HEK293 (cell line): ENCODE data around the gene ZNF143.

ENCODE experiments used
- CTCF ChIA-PET: fragments of 350-600 bp; formaldehyde crosslinking; extraction: SDS; loops from one replicate; lab custom pipeline; 2021; ENCODE audit warnings: antibody characterized with exemption; lab: Yijun Ruan, JAX
- POLR2A ChIA-PET: fragments of 300-600 bp; formaldehyde crosslinking; extraction: SDS; loops from one replicate; lab custom pipeline; 2020; ENCODE audit warnings: antibody characterized with exemption, inconsistent platforms; lab: Yijun Ruan, JAX
- H3K27ac ChIP-seq: fragments of 200-500 bp; sonication (Bioruptor generic); 2 replicates; pipeline ENCODE4 v1.5.1; 2014; ENCODE audit warnings: low read depth, low read length, control low read depth, inconsistent platforms; ENCODE audit errors: extremely low read depth
- H3K36me3 ChIP-seq, 2 experiments: fragments of 200-500 bp in 1 of 2; sonication (Bioruptor generic) in 1 of 2; 1 replicate in 1 of 2; 2 replicates in 1 of 2; pipeline ENCODE4 v1.5.1; 2014 to 2017; ENCODE audit warnings: inconsistent platforms in 2 of 2, low read length in 2 of 2; ENCODE audit not compliant: control insufficient read depth in 2 of 2, insufficient read depth in 1 of 2
- H3K4me1 ChIP-seq: fragments of 200-500 bp; sonication (Bioruptor generic); 2 replicates; pipeline ENCODE4 v1.5.1; 2014; ENCODE audit warnings: mild to moderate bottlenecking, low read length, inconsistent platforms; ENCODE audit not compliant: control insufficient read depth, insufficient read depth
- H3K4me3 ChIP-seq: 2 replicates; pipeline ENCODE4 v1.5.1; 2011; ENCODE audit warnings: low read depth, mild to moderate bottlenecking, control low read depth, low read length, moderate library complexity
- H3K9me3 ChIP-seq: fragments of 200-500 bp; sonication (Bioruptor generic); 2 replicates; pipeline ENCODE4 v1.5.1; 2014; ENCODE audit warnings: low read depth, low read length, inconsistent platforms; ENCODE audit not compliant: control insufficient read depth, insufficient read depth
- MEIS1 ChIP-seq: sonication (generic); formaldehyde crosslinking; IDR thresholded peaks from 2 replicates; pipeline ENCODE4 v1.8.1; 2022; ENCODE audit warnings: missing genetic modification reagents, mild to moderate bottlenecking, borderline replicate concordance
- SETDB1 ChIP-seq: IDR thresholded peaks from one replicate; pipeline ENCODE4 v1.6.1; 2017; ENCODE audit warnings: mild to moderate bottlenecking, low read length, moderate library complexity, mixed read lengths; ENCODE audit not compliant: insufficient read length
- SP7 ChIP-seq: fragments of 450-650 bp; formaldehyde crosslinking; IDR thresholded peaks from 2 replicates; pipeline ENCODE4 v1.5.1; 2016; ENCODE audit warnings: missing biosample characterization, missing genetic modification characterization
- TRIM28 ChIP-seq: IDR thresholded peaks from 2 replicates; pipeline ENCODE4 v1.6.1; 2011; ENCODE audit warnings: low read length, control low read depth, borderline replicate concordance
- WT1 ChIP-seq: fragments of 450-650 bp; formaldehyde crosslinking; IDR thresholded peaks from 2 replicates; pipeline ENCODE4 v1.5.1; 2016; ENCODE audit warnings: missing biosample characterization, missing genetic modification characterization
- ZBTB17 ChIP-seq: fragments of 450-650 bp; formaldehyde crosslinking; IDR thresholded peaks from 2 replicates; pipeline ENCODE4 v1.5.1; 2016; ENCODE audit warnings: missing biosample characterization, missing genetic modification characterization
- ZBTB20 ChIP-seq: fragments of 450-650 bp; formaldehyde crosslinking; IDR thresholded peaks from 2 replicates; pipeline ENCODE4 v1.5.1; 2016; ENCODE audit warnings: missing biosample characterization, missing genetic modification characterization
- ZNF2 ChIP-seq: fragments of 450-650 bp; formaldehyde crosslinking; IDR thresholded peaks from 2 replicates; pipeline ENCODE4 v1.5.1; 2016; ENCODE audit warnings: missing biosample characterization, missing genetic modification characterization
- ZNF341 ChIP-seq: fragments of 450-650 bp; formaldehyde crosslinking; IDR thresholded peaks from 2 replicates; pipeline ENCODE4; 2016; ENCODE audit warnings: low read depth, missing biosample characterization, missing genetic modification characterization
- ZNF423 ChIP-seq: fragments of 450-650 bp; formaldehyde crosslinking; IDR thresholded peaks from 2 replicates; pipeline ENCODE4 v1.5.1; 2016; ENCODE audit warnings: missing biosample characterization, missing genetic modification characterization
- ZNF600 ChIP-seq: fragments of 450-650 bp; formaldehyde crosslinking; IDR thresholded peaks from 2 replicates; pipeline ENCODE4 v1.5.1; 2016; ENCODE audit warnings: missing biosample characterization, missing genetic modification characterization
- ZNF776 ChIP-seq: fragments of 450-650 bp; formaldehyde crosslinking; IDR thresholded peaks from 2 replicates; pipeline ENCODE4 v1.5.0; 2017; ENCODE audit warnings: missing biosample characterization, missing genetic modification characterization, borderline replicate concordance
- ZNF792 ChIP-seq: fragments of 450-650 bp; formaldehyde crosslinking; IDR thresholded peaks from 2 replicates; pipeline ENCODE4 v1.5.1; 2016; ENCODE audit warnings: missing biosample characterization, missing genetic modification characterization
- TF ChIP-seq, protein P1 (sequence below): fragments of 450-650 bp; formaldehyde crosslinking; IDR thresholded peaks from 2 replicates; pipeline ENCODE4 v1.5.1; 2016; ENCODE audit warnings: missing biosample characterization, missing genetic modification characterization, borderline replicate concordance
- TF ChIP-seq, protein P2 (sequence below): fragments of 450-650 bp; formaldehyde crosslinking; IDR thresholded peaks from 2 replicates; pipeline ENCODE4 v1.5.1; 2016; ENCODE audit warnings: missing biosample characterization, missing genetic modification characterization
- TF ChIP-seq, protein P3 (sequence below): fragments of 450-650 bp; formaldehyde crosslinking; IDR thresholded peaks from 2 replicates; pipeline ENCODE4 v1.5.1; 2017; ENCODE audit warnings: missing biosample characterization, missing genetic modification characterization

ZNF143 gene

DNA sequence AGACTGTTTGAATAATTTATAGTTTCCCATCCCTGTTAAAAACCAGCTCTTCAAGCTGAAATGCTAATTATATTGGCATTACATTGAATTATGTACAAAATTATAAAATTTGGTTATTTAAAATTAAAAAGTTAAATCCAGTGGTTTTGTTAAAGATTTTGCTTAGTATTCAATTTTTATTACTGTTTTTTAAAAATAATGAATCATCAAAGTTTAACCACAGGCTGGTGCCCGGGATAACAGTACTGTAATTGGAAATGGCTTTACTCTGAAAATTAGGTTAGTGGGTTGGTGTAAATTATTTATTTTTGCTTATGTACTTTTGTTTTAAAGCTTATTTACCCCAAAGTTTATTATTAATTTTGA is 67.3 kb downstream of the ZNF143 start:
- Histone ChIP-seq H3K36me3 (peaks cover 0 to 3% of the 10 kb centered on the region in 2 experiments; a peak in 1 of 3 replicates), H3K4me1 (peaks cover 10% of the 10 kb centered on the region), H3K9me3 (no peaks in the 10 kb centered on the region), H3K27ac (no peak overlapping the region), H3K4me3 (no peak overlapping the region)
- TF ChIP-seq ZNF792 (no peak), ZNF776 (tag by site-specific recombination) (no peak), ZNF2 (tag by site-specific recombination) (peak; percentile 4; the same call in 1 of the 2 replicates), SP7 (tag by site-specific recombination) (peak; percentile 5; the same call in 1 of the 2 replicates), ZBTB20 (tag by site-specific recombination) (no peak)
- TF ChIP-seq, protein P1, sequence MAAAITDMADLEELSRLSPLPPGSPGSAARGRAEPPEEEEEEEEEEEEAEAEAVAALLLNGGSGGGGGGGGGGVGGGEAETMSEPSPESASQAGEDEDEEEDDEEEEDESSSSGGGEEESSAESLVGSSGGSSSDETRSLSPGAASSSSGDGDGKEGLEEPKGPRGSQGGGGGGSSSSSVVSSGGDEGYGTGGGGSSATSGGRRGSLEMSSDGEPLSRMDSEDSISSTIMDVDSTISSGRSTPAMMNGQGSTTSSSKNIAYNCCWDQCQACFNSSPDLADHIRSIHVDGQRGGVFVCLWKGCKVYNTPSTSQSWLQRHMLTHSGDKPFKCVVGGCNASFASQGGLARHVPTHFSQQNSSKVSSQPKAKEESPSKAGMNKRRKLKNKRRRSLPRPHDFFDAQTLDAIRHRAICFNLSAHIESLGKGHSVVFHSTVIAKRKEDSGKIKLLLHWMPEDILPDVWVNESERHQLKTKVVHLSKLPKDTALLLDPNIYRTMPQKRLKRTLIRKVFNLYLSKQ (tag by site-specific recombination) = no peak
- ChIA-PET CTCF (interaction anchor here (0.6 to 2.1 kb wide), 4 partner anchors 21 to 412 kb away, joined by 3 to 9 read pairs (median 3); no protein-coding TSS in a partner anchor), POLR2A (interaction anchor here (1.3 kb wide), 1 partner anchor 45 kb away, joined by 3 read pairs; the partner anchor contains the start of gene WEE1)

DNA sequence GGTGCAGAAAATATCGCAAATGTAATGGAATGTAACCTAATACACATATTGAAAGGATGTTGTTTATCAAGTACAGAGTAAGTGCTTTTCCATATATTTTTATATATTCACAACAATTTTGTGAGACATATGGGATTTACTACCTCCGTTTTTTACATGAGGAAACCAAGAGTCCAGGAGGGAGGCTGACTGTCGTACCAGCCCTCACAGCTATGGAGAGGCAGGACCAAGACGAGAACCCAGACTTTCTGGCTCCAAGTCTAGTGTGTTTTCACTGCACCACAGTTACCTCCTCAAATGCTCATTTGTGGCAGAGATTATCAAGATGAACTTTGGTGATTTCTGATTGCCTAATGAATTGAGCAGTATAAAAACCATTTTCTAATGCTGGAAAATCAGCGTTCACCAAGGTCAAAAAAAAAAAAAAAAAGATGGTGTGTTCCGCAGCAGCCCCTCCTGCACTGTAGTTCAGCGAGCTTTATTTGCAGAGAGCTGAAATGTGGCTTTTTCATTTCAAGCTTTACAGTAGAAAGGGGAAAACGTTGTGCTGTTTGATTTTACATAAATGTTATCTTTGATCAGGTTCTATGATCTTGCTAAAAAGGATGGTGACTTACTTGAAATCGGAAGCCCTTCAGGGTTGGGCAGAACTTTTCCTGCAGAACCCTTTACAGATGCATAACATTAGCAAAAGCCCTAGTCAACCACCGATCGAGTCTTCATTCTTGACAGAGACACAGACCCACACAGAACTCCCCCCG is 67.9 kb downstream of the ZNF143 start:
- Histone ChIP-seq H3K4me3 (no peak overlapping the region), H3K4me1 (peaks cover 10% of the 10 kb centered on the region), H3K36me3 (peaks cover 0 to 3% of the 10 kb centered on the region in 2 experiments; a peak in 1 of 3 replicates), H3K27ac (peak overlapping the region; percentile 4; the same call in 1 of the 2 replicates), H3K9me3 (no peaks in the 10 kb centered on the region)
- CTCF ChIA-PET = interaction anchor here (0.6 to 2.1 kb wide), 4 partner anchors 22 to 412 kb away, joined by 3 to 9 read pairs (median 3); no protein-coding TSS in a partner anchor
- TF ChIP-seq, protein P2, sequence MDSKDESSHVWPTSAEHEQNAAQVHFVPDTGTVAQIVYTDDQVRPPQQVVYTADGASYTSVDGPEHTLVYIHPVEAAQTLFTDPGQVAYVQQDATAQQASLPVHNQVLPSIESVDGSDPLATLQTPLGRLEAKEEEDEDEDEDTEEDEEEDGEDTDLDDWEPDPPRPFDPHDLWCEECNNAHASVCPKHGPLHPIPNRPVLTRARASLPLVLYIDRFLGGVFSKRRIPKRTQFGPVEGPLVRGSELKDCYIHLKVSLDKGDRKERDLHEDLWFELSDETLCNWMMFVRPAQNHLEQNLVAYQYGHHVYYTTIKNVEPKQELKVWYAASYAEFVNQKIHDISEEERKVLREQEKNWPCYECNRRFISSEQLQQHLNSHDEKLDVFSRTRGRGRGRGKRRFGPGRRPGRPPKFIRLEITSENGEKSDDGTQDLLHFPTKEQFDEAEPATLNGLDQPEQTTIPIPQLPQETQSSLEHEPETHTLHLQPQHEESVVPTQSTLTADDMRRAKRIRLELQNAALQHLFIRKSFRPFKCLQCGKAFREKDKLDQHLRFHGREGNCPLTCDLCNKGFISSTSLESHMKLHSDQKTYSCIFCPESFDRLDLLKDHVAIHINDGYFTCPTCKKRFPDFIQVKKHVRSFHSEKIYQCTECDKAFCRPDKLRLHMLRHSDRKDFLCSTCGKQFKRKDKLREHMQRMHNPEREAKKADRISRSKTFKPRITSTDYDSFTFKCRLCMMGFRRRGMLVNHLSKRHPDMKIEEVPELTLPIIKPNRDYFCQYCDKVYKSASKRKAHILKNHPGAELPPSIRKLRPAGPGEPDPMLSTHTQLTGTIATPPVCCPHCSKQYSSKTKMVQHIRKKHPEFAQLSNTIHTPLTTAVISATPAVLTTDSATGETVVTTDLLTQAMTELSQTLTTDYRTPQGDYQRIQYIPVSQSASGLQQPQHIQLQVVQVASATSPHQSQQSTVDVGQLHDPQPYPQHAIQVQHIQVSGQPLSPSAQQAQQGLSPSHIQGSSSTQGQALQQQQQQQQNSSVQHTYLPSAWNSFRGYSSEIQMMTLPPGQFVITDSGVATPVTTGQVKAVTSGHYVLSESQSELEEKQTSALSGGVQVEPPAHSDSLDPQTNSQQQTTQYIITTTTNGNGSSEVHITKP = peak; percentile 89
- TF ChIP-seq TRIM28 = peak; percentile 73
- peak; percentile 57 for TF ChIP-seq ZBTB17 (tag by site-specific recombination)
- peak; percentile 25; the same call in 1 of the 2 replicates for TF ChIP-seq WT1
- peak; percentile 82; the same call in 1 of the 2 replicates for TF ChIP-seq ZNF600 (tag by site-specific recombination)
- no peak for TF ChIP-seq ZNF423
- TF ChIP-seq ZNF341 (tag by site-specific recombination) = peak; percentile 66; the same call in 1 of the 2 replicates
- peak; percentile 15 for TF ChIP-seq SETDB1
- TF ChIP-seq, protein P3, sequence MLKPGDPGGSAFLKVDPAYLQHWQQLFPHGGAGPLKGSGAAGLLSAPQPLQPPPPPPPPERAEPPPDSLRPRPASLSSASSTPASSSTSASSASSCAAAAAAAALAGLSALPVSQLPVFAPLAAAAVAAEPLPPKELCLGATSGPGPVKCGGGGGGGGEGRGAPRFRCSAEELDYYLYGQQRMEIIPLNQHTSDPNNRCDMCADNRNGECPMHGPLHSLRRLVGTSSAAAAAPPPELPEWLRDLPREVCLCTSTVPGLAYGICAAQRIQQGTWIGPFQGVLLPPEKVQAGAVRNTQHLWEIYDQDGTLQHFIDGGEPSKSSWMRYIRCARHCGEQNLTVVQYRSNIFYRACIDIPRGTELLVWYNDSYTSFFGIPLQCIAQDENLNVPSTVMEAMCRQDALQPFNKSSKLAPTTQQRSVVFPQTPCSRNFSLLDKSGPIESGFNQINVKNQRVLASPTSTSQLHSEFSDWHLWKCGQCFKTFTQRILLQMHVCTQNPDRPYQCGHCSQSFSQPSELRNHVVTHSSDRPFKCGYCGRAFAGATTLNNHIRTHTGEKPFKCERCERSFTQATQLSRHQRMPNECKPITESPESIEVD (tag by site-specific recombination) = peak; percentile 82
- TF ChIP-seq MEIS1 (CRISPR knock-in tag) = no peak
- POLR2A ChIA-PET = interaction anchor here (0.8 to 1.4 kb wide), 3 partner anchors 45 to 68 kb away, joined by 3 to 6 read pairs (median 3); partner anchors contain the start of genes WEE1 and ZNF143
